Fibroblast of lung (primary cell): ENCODE measurements around the gene HUNK. TPM values are rescaled to one million over a fixed set of nuclear protein-coding genes. Genes with fewer than 3 reads are reported as not detected.
"Not testable (repeated sequence)": the region's sequence is repeated elsewhere in the genome, so short reads cannot be mapped to it uniquely, and the experiment has no call there.

ENCODE experiments used
- DNase-seq, 2 donors: peaks; one replicate each; pipeline versions ENCODE4 v3.0.0 to v3.0.0-alpha.2; 2010; ENCODE audit warnings: low read depth in 2 of 2
- H2AFZ ChIP-seq: 2 replicates; pipeline ENCODE4 v1.5.1; 2012; ENCODE audit warnings: low read length, control low read depth, inconsistent platforms
- H3K27ac ChIP-seq: 2 replicates; pipeline ENCODE4 v1.5.1; 2011; ENCODE audit warnings: low read length, control low read depth; ENCODE audit not compliant: insufficient read depth
- H3K27me3 ChIP-seq: 2 replicates; pipeline ENCODE4 v1.5.1; 2011; ENCODE audit warnings: mild to moderate bottlenecking, low read length; ENCODE audit not compliant: control insufficient read depth, insufficient read depth
- H3K36me3 ChIP-seq: 2 replicates; pipeline ENCODE4 v1.5.1; 2011; ENCODE audit warnings: low read length; ENCODE audit not compliant: control insufficient read depth, insufficient read depth
- H3K4me1 ChIP-seq: 2 replicates; pipeline ENCODE4 v1.5.1; 2011; ENCODE audit warnings: low read length; ENCODE audit not compliant: control insufficient read depth, insufficient read depth; ENCODE audit errors: extremely low read depth
- H3K4me2 ChIP-seq: 2 replicates; pipeline ENCODE4 v1.5.1; 2011; ENCODE audit warnings: low read length, control low read depth; ENCODE audit not compliant: insufficient read depth; ENCODE audit errors: extremely low read depth
- H3K4me3 ChIP-seq, 4 experiments: fragments of 200-600 bp in 1 of 4; sonication (generic) in 1 of 4; replicated peaks in 1 of 4; 2 replicates each; pipeline ENCODE4 v1.5.1; 2011 to 2016; ENCODE audit warnings: low read length in 4 of 4, low read depth in 3 of 4, mild to moderate bottlenecking in 3 of 4, control low read depth in 2 of 4, inconsistent platforms in 1 of 4, mixed read lengths in 1 of 4; ENCODE audit not compliant: insufficient read depth in 1 of 4; ENCODE audit errors: control extremely low read depth in 1 of 4
- H3K79me2 ChIP-seq: 2 replicates; pipeline ENCODE4 v1.5.1; 2012; ENCODE audit warnings: mild to moderate bottlenecking, low read length, inconsistent platforms; ENCODE audit not compliant: control insufficient read depth, insufficient read depth
- H3K9ac ChIP-seq: 2 replicates; pipeline ENCODE4 v1.5.1; 2011; ENCODE audit warnings: mild to moderate bottlenecking, low read length, control low read depth; ENCODE audit not compliant: insufficient read depth
- H3K9me3 ChIP-seq: 2 replicates; pipeline ENCODE4 v1.5.1; 2012; ENCODE audit warnings: low read depth, low read length; ENCODE audit not compliant: control insufficient read depth, insufficient read depth
- H4K20me1 ChIP-seq: 2 replicates; pipeline ENCODE4 v1.5.1; 2011; ENCODE audit warnings: low read length; ENCODE audit not compliant: control insufficient read depth, insufficient read depth; ENCODE audit errors: extremely low read depth
- CTCF ChIP-seq, 2 donors: IDR thresholded peaks in 1 of 2; conservative IDR thresholded peaks in 1 of 2; 1 replicate in 1 of 2; 2 replicates in 1 of 2; pipeline ENCODE4 v1.5.1; 2011 to 2012; ENCODE audit warnings: low read length in 2 of 2, control low read depth in 1 of 2, inconsistent platforms in 1 of 2, low read depth in 1 of 2, mild to moderate bottlenecking in 1 of 2
- EZH2 ChIP-seq: IDR thresholded peaks from 2 replicates; pipeline ENCODE4 v1.5.1; 2012; ENCODE audit warnings: low read length, control low read depth, mild to moderate bottlenecking; ENCODE audit errors: missing control alignments
- polyA plus RNA-seq, 2 donors: library from polyadenylated mRNA; depleted of rRNA in 1 of 2; stranded (reverse) in 1 of 2; unstranded in 1 of 2; fragments of >200 nt; gene quantifications; 2 replicates each; pipeline ENCODE4 v1.2.1, GENCODE V29; 2011 to 2012; ENCODE audit warnings: missing spikeins in 1 of 2
- total RNA-seq: library from RNA; depleted of rRNA; stranded (reverse); fragments of >200 nt; gene quantifications from 2 replicates; pipeline ENCODE4 v1.2.1, GENCODE V29; 2014

Gene HUNK
- total and polyA plus RNA-seq, 2 donors (not counting 1 experiment from before 2014, with no cell fraction given), result 0.09 to 0.33 TPM

GRCh38 chr21:31855180-31855579 lies 17.6 kb upstream of the HUNK start:
- no peaks in the 10 kb centered on the region for H3K79me2 ChIP-seq
- H3K4me1 ChIP-seq, result no peaks in the 10 kb centered on the region
- TF ChIP-seq CTCF (conservative IDR thresholded peaks at IDR 0.05 in 1 of 2, IDR thresholded peaks at IDR 0.05 in 1 of 2; ENCODE audit: low read depth in 1 of 2, low read length in 2 of 2) (no peak), EZH2 (no peak)
- no peak overlapping the region for H2AFZ ChIP-seq
- H3K4me3 ChIP-seq, result no peak overlapping the region
- no peaks in the 10 kb centered on the region for H3K36me3 ChIP-seq
- H3K4me2 ChIP-seq, result no peak overlapping the region
- H3K27ac ChIP-seq, result no peak overlapping the region
- H3K9ac ChIP-seq, result no peak overlapping the region
- H3K9me3 ChIP-seq, result no peaks in the 10 kb centered on the region
- no peaks in the 10 kb centered on the region for H4K20me1 ChIP-seq
- H3K27me3 ChIP-seq, result no peaks in the 10 kb centered on the region
- DNase-seq, result no peak

- no peak for DNase-seq
- no peak overlapping the region for H3K4me3 ChIP-seq
- no peaks in the 10 kb centered on the region for H3K79me2 ChIP-seq
- no peak overlapping the region for H2AFZ ChIP-seq
- H4K20me1 ChIP-seq, result no peaks in the 10 kb centered on the region
- no peak overlapping the region for H3K27ac ChIP-seq
- no peaks in the 10 kb centered on the region for H3K4me1 ChIP-seq
- H3K27me3 ChIP-seq, result no peaks in the 10 kb centered on the region
- H3K9me3 ChIP-seq, result no peaks in the 10 kb centered on the region
- TF ChIP-seq CTCF (conservative IDR thresholded peaks at IDR 0.05 in 1 of 2, IDR thresholded peaks at IDR 0.05 in 1 of 2; ENCODE audit: low read depth in 1 of 2, low read length in 2 of 2) (no peak), EZH2 (no peak)
- H3K36me3 ChIP-seq, result no peaks in the 10 kb centered on the region
- no peak overlapping the region for H3K9ac ChIP-seq
- no peak overlapping the region for H3K4me2 ChIP-seq
Measured at GRCh38 chr21:31857096-31857495, 15.7 kb upstream of the HUNK start.

- not testable (repeated sequence) for H3K27ac ChIP-seq, H4K20me1 ChIP-seq, H3K27me3 ChIP-seq
Measured at GRCh38 chr21:31857631-31858030, 15.2 kb upstream of the HUNK start.

More at GRCh38 chr21:31857631-31858030, 15.2 kb upstream of the HUNK start:
- not testable (repeated sequence) for H3K4me1 ChIP-seq, H3K9me3 ChIP-seq, H2AFZ ChIP-seq, H3K4me2 ChIP-seq, DNase-seq, H3K4me3 ChIP-seq, H3K9ac ChIP-seq, H3K79me2 ChIP-seq, H3K36me3 ChIP-seq
